H1 (cell line): ENCODE results near the gene CNTROB. TPM values are rescaled to one million over a fixed set of nuclear protein-coding genes. Genes with fewer than 3 reads are reported as not detected.

ENCODE experiments used
- CTCF ChIA-PET: fragments of 300-600 bp; sonication (Branson Sonifier 250); formaldehyde crosslinking; loops from one replicate; lab custom pipeline; 2021; ENCODE audit not compliant: partially characterized antibody; lab: Charles Lee
- POLR2A ChIA-PET: fragments of 300-600 bp; sonication (Branson Sonifier 250); formaldehyde crosslinking; loops from one replicate; lab custom pipeline; 2021; ENCODE audit warnings: inconsistent platforms; ENCODE audit not compliant: partially characterized antibody; lab: Charles Lee
- DNase-seq, 2 experiments: peaks; one replicate each; pipeline versions ENCODE4 v3.0.0 to v3.0.0-alpha.2; 2010 to 2022; ENCODE audit warnings: low spot score in 2 of 2, low read depth in 1 of 2, mixed read lengths in 1 of 2
- FAIRE-seq: peaks from 2 replicates; lab custom pipeline; 2011; peaks lifted over from hg19 to GRCh38; lab: Jason Lieb, UNC
- H2AFZ ChIP-seq: 2 replicates; pipeline ENCODE4 v1.8.1; 2012; ENCODE audit warnings: low read length, inconsistent platforms
- H2AK5ac ChIP-seq: 2 replicates; pipeline ENCODE4 v1.6.1; 2013; ENCODE audit warnings: low read depth, low read length
- H2BK120ac ChIP-seq: replicated peaks from 2 replicates; pipeline ENCODE3; 2013; ENCODE audit warnings: low read depth, low read length, inconsistent platforms
- H2BK12ac ChIP-seq: 2 replicates; pipeline ENCODE4 v1.6.1; 2013; ENCODE audit warnings: low read depth, low read length
- H2BK15ac ChIP-seq: 2 replicates; pipeline ENCODE4 v1.6.1; 2013; ENCODE audit warnings: low read length
- H2BK20ac ChIP-seq: 2 replicates; pipeline ENCODE4 v1.6.1; 2013; ENCODE audit warnings: low read length
- H2BK5ac ChIP-seq: 2 replicates; pipeline ENCODE4 v1.6.1; 2013; ENCODE audit warnings: low read depth, low read length
- H3K14ac ChIP-seq: 2 replicates; pipeline ENCODE4 v1.6.1; 2013; ENCODE audit warnings: inconsistent platforms; ENCODE audit not compliant: insufficient read length
- H3K18ac ChIP-seq: 2 replicates; pipeline ENCODE4 v1.6.1; 2013; ENCODE audit warnings: low read length; ENCODE audit errors: extremely low read depth
- H3K23ac ChIP-seq: 2 replicates; pipeline ENCODE4 v1.6.1; 2013; ENCODE audit warnings: inconsistent platforms; ENCODE audit not compliant: insufficient read length
- H3K23me2 ChIP-seq: 2 replicates; pipeline ENCODE4 v1.6.1; 2013; ENCODE audit warnings: low read depth, low read length
- H3K27ac ChIP-seq: 2 replicates; pipeline ENCODE4 v1.6.1; 2011; ENCODE audit warnings: low read depth, low read length, inconsistent platforms
- H3K27me3 ChIP-seq, 4 experiments: replicated peaks in 1 of 4; 1 replicate in 1 of 4; 2 replicates in 3 of 4; pipeline versions ENCODE4 v1.6.1 to v1.8.1; 2011 to 2013; ENCODE audit warnings: low read length in 3 of 4, mild to moderate bottlenecking in 3 of 4, inconsistent platforms in 2 of 4, mixed read lengths in 2 of 4, moderate library complexity in 1 of 4; ENCODE audit not compliant: control insufficient read depth in 3 of 4, insufficient read depth in 3 of 4; ENCODE audit errors: extremely low read depth in 1 of 4
- H3K36me3 ChIP-seq, 4 experiments: 2 replicates each; pipeline versions ENCODE4 v1.6.1 to v1.8.1; 2011 to 2013; ENCODE audit warnings: mild to moderate bottlenecking in 4 of 4, low read length in 3 of 4, moderate library complexity in 2 of 4, control low read depth in 1 of 4, inconsistent platforms in 1 of 4; ENCODE audit not compliant: insufficient read depth in 4 of 4, control insufficient read depth in 2 of 4
- H3K4ac ChIP-seq: replicated peaks from 2 replicates; pipeline ENCODE3; 2013; ENCODE audit warnings: low read length, low read depth, mixed read lengths, inconsistent platforms; ENCODE audit not compliant: insufficient read length
- H3K4me1 ChIP-seq, 4 experiments: replicated peaks in 1 of 4; 1 replicate in 1 of 4; 2 replicates in 3 of 4; pipeline versions ENCODE4 v1.6.1 to v1.8.1; 2011 to 2013; ENCODE audit warnings: low read length in 3 of 4, inconsistent platforms in 2 of 4, mixed read lengths in 1 of 4; ENCODE audit not compliant: insufficient read depth in 4 of 4, control insufficient read depth in 3 of 4
- H3K4me2 ChIP-seq, 2 experiments: 2 replicates each; pipeline versions ENCODE4 v1.6.1 to v1.8.1; 2011 to 2013; ENCODE audit warnings: low read depth in 2 of 2, low read length in 2 of 2, control low read depth in 1 of 2, inconsistent platforms in 1 of 2, mild to moderate bottlenecking in 1 of 2; ENCODE audit not compliant: insufficient read depth in 1 of 2
- H3K4me3 ChIP-seq, 4 experiments: fragments of 200-600, 300-600 bp in 1 of 4; sonication (generic), shearing (Covaris generic), sonication (Bioruptor Twin) in 1 of 4; 2 replicates each; pipeline versions ENCODE4 v1.5.1 to v1.8.1; 2011 to 2016; ENCODE audit warnings: low read length in 4 of 4, low read depth in 3 of 4, control low read depth in 2 of 4, inconsistent platforms in 2 of 4, mild to moderate bottlenecking in 2 of 4, mixed read lengths in 1 of 4, moderate library complexity in 1 of 4; ENCODE audit not compliant: insufficient read depth in 2 of 4; ENCODE audit errors: extremely low read depth in 1 of 4
- H3K56ac ChIP-seq: replicated peaks from 2 replicates; pipeline ENCODE3; 2013; ENCODE audit warnings: low read depth, mild to moderate bottlenecking, mixed read lengths, low read length, inconsistent platforms; ENCODE audit not compliant: insufficient read length
- H3K79me1 ChIP-seq: 2 replicates; pipeline ENCODE4 v1.6.1; 2013; ENCODE audit warnings: low read depth, low read length, control low read depth
- H3K79me2 ChIP-seq, 2 experiments: 2 replicates each; pipeline versions ENCODE4 v1.6.1 to v1.8.1; 2012 to 2013; ENCODE audit warnings: low read length in 2 of 2, mild to moderate bottlenecking in 2 of 2, inconsistent platforms in 1 of 2; ENCODE audit not compliant: insufficient read depth in 2 of 2, control insufficient read depth in 1 of 2
- H3K9ac ChIP-seq, 4 experiments: replicated peaks in 1 of 4; 1 replicate in 1 of 4; 2 replicates in 3 of 4; pipeline versions ENCODE4 v1.6.1 to v1.8.1; 2011 to 2013; ENCODE audit warnings: low read depth in 3 of 4, low read length in 3 of 4, control low read depth in 2 of 4, mild to moderate bottlenecking in 2 of 4, moderate library complexity in 2 of 4, inconsistent platforms in 1 of 4; ENCODE audit errors: extremely low read depth in 1 of 4
- H3K9me3 ChIP-seq, 2 experiments: 2 replicates each; pipeline versions ENCODE4 v1.6.1 to v1.8.1; 2012 to 2013; ENCODE audit warnings: mild to moderate bottlenecking in 2 of 2, moderate library complexity in 2 of 2, control low read depth in 1 of 2, inconsistent platforms in 1 of 2, low read depth in 1 of 2, low read length in 1 of 2, mixed read lengths in 1 of 2; ENCODE audit not compliant: insufficient read depth in 2 of 2
- H4K20me1 ChIP-seq, 2 experiments: replicated peaks in 1 of 2; 2 replicates each; pipeline versions ENCODE3 to v1.8.1; 2011 to 2013; ENCODE audit warnings: inconsistent platforms in 2 of 2, low read length in 2 of 2, mild to moderate bottlenecking in 1 of 2; ENCODE audit not compliant: insufficient read depth in 2 of 2, control insufficient read depth in 1 of 2
- H4K5ac ChIP-seq: 2 replicates; pipeline ENCODE4 v1.6.1; 2013; ENCODE audit warnings: low read length, low read depth, mixed read lengths, inconsistent platforms; ENCODE audit not compliant: insufficient read length
- H4K8ac ChIP-seq: 2 replicates; pipeline ENCODE4 v1.8.0; 2013; ENCODE audit warnings: mild to moderate bottlenecking, moderate library complexity, low read length, inconsistent platforms; ENCODE audit not compliant: insufficient read depth; ENCODE audit errors: extremely low read depth
- H4K91ac ChIP-seq: replicated peaks from 2 replicates; pipeline ENCODE3; 2013; ENCODE audit warnings: low read length, mixed read lengths, inconsistent platforms; ENCODE audit not compliant: insufficient read length
- GTF2F1 ChIP-seq: IDR thresholded peaks from 2 replicates; pipeline ENCODE4 v1.6.1; 2012; ENCODE audit warnings: low read depth, low read length, improper control_type of control experiment, borderline replicate concordance
- HDAC2 ChIP-seq, 2 experiments: fragments of 300-600 bp in 1 of 2; sonication (generic) in 1 of 2; IDR thresholded peaks; 2 replicates each; pipeline ENCODE4 v1.6.1; 2011 to 2012; ENCODE audit warnings: low read depth in 2 of 2, low read length in 2 of 2, mild to moderate bottlenecking in 2 of 2, moderate library complexity in 2 of 2, borderline replicate concordance in 1 of 2, inconsistent platforms in 1 of 2
- PHF8 ChIP-seq: fragments of 200-600 bp; sonication (generic); conservative IDR thresholded peaks from 2 replicates; pipeline ENCODE4 v1.7.1; 2012; ENCODE audit warnings: low read depth, mild to moderate bottlenecking, inconsistent platforms, low read length, moderate library complexity
- RXRA ChIP-seq: IDR thresholded peaks from 2 replicates; pipeline ENCODE4 v1.6.1; 2011; ENCODE audit warnings: low read depth, mild to moderate bottlenecking, low read length, moderate library complexity; ENCODE audit not compliant: insufficient read depth
- SAP30 ChIP-seq: fragments of 300-600 bp; sonication (generic); IDR thresholded peaks from 2 replicates; pipeline ENCODE4 v1.7.1; 2012; ENCODE audit warnings: low read length, moderate library complexity, mild to moderate bottlenecking, inconsistent platforms; ENCODE audit not compliant: insufficient read depth, insufficient replicate concordance
- ZNF274 ChIP-seq: IDR thresholded peaks from 2 replicates; pipeline ENCODE4 v1.7.0; 2012; ENCODE audit warnings: low read length, borderline replicate concordance; ENCODE audit errors: extremely low read depth
- WGBS, 2 experiments: shearing (Covaris generic) in 1 of 2; methylation state at CpG; one replicate each; pipeline versions ENCODE4 v1.1.6 to v1.1.7; 2013 to 2015; ENCODE audit warnings: low lambda C conversion rate in 2 of 2, mixed read lengths in 2 of 2, inconsistent platforms in 1 of 2, low coverage in 1 of 2, missing lambda C conversion rate in 1 of 2; ENCODE audit not compliant: insufficient replicate concordance in 2 of 2, insufficient coverage in 1 of 2, insufficient read length in 1 of 2; ENCODE audit errors: extremely low coverage in 1 of 2, missing lambda C conversion rate in 1 of 2; 5-methylcytosine and 5-hydroxymethylcytosine counted together
- polyA plus RNA-seq, 7 experiments: library from polyadenylated mRNA; depleted of rRNA in 3 of 7; stranded (reverse) in 5 of 7; unstranded in 2 of 7; fragments of >200 nt in 5 of 7; fragments of 200-250 nt in 2 of 7; gene quantifications; 1 replicate in 5 of 7; 2 replicates in 1 of 7; 4 replicates in 1 of 7; pipeline versions ENCODE4 v1.2.1 to v1.2.3, GENCODE V29; 2011 to 2013; ENCODE audit warnings: missing spikeins in 2 of 7, mixed read lengths in 2 of 7
- total RNA-seq: library from RNA; stranded (reverse); fragmentation: NEBNext Ultra II Directional; extraction: Animal tissue kit (Norgen Biotek cat#: 25700); gene quantifications from 2 replicates; pipeline ENCODE4 v1.2.1, GENCODE V29; 2021
- TF ChIP-seq, protein P1 (sequence below): IDR thresholded peaks from 2 replicates; pipeline ENCODE4 v1.6.1; 2012; ENCODE audit warnings: low read length, inconsistent platforms

CNTROB gene
- total and polyA plus RNA-seq, 2 of the 8 experiments (the other 6 are each of a cell fraction or from before 2014, with no cell fraction given): 20.5 to 31.9 TPM

DNA sequence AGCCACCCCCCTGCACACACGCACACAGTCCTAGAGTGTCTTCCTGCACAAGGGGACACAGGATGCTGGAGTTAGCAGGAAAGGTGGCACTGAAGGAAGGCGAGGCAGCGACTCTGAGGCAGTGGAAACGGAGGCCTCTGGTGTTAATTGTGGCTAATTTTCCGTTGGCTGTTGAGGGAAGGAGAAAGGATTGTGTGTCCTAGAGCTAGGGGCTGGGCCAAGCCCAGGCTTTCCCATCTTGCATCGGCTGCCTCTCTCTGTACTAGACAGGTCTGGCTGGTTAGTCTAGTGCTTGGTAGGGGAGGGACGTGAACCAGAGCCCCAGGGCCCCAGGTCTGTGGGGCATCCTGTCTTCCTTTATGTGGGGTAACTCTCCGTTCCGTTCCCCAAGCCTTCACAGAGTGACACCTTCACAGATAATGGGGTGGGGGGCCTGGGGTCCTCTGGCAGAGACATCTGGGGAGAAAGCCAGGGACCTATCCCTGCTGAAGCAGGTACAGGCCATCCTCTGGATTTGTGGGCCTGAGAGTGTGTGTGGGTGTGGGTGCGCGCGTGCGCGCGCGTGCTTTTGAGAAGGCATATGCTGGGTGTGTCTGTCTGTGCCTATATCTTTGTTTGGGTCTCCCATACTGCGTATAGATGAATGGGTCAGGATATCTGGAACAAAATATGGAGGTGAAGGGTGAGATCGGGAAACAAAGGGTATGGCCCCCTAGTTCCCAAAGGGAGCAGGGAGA, 43.7 kb upstream of the CNTROB start, which contains the start of gene CHD3:
Gene CHD3, plus strand, starts transcription at position 606 of the 737 bp plus-strand sequence. CDS start 212 bp downstream, outside the sequence.
- peak within 1 kb of the TSS; percentile 53; the same call in 1 of the 2 replicates for H2BK15ac ChIP-seq
- H3K27ac ChIP-seq: no peak within 1 kb of the TSS
- WGBS, 2 experiments: 76% methylated on average over 18 of the region's 18 CpGs; no CpG with 5 or more reads in 1 of the 2 experiments
- H3K79me2 ChIP-seq: no peaks in the 10 kb centered on the region
- H3K23ac ChIP-seq: no peak within 1 kb of the TSS
- no peaks in the 10 kb centered on the region for H4K20me1 ChIP-seq
- H3K4me3 ChIP-seq: peak within 1 kb of the TSS; percentile 37 to 83 (median 51)
- peak within 1 kb of the TSS; percentile 94; the same call in 1 of the 2 replicates for H2BK12ac ChIP-seq
- H3K18ac ChIP-seq: peak within 1 kb of the TSS; percentile 63
- peaks cover 24% of the 10 kb centered on the region for H3K23me2 ChIP-seq
- no peak within 1 kb of the TSS for H3K4ac ChIP-seq
- H3K27me3 ChIP-seq: peaks cover 0 to 10% (median 3%) of the 10 kb centered on the region in 4 experiments; a peak in 3 of 7 replicates
- H2BK5ac ChIP-seq: peak within 1 kb of the TSS; percentile 95; the same call in 1 of the 2 replicates
- H3K4me1 ChIP-seq: peaks cover 9 to 30% (median 17%) of the 10 kb centered on the region in 4 experiments
- peaks cover 0 to 4% (median 0%) of the 10 kb centered on the region in 4 experiments; a peak in 1 of 8 replicates for H3K36me3 ChIP-seq
- H4K91ac ChIP-seq: peak within 1 kb of the TSS; percentile 45
- no peaks in the 10 kb centered on the region for H3K79me1 ChIP-seq
- no peak within 1 kb of the TSS; the same call in 1 of the 2 replicates for H2AK5ac ChIP-seq
- peak within 1 kb of the TSS; percentile 51 for H4K5ac ChIP-seq
- DNase-seq: no peak
- no peak for FAIRE-seq
- POLR2A ChIA-PET: no interaction called here
- H2AFZ ChIP-seq: peak within 1 kb of the TSS; percentile 87
- no peak within 1 kb of the TSS for H2BK120ac ChIP-seq
- CTCF ChIA-PET: interaction anchor here (0.5 to 1.2 kb wide), 4 partner anchors 12 to 237 kb away, joined by 3 to 5 read pairs (median 3); no protein-coding TSS in a partner anchor
- no peak within 1 kb of the TSS; the same call in 1 of the 2 replicates for H4K8ac ChIP-seq
- H3K4me2 ChIP-seq: peak within 1 kb of the TSS; percentile 82 to 100
- no peaks in the 10 kb centered on the region for H3K9me3 ChIP-seq
- H3K56ac ChIP-seq: no peak within 1 kb of the TSS
- H2BK20ac ChIP-seq: peak within 1 kb of the TSS; percentile 48; the same call in 1 of the 2 replicates
- H3K14ac ChIP-seq: no peak within 1 kb of the TSS
- H3K9ac ChIP-seq: peak within 1 kb of the TSS in 3 of 4 experiments; percentile 35 to 42 (median 35); a peak in 6 of 7 replicates
- no peak for TF ChIP-seq HDAC2 (IDR thresholded peaks at IDR 0.05; ENCODE audit: borderline replicate concordance in 1 of 2, low read depth in 2 of 2, low read length in 2 of 2)
- no peak for TF ChIP-seq SAP30
- no peak for TF ChIP-seq PHF8
- no peak for TF ChIP-seq RXRA
- no peak for TF ChIP-seq ZNF274
- TF ChIP-seq, protein P1, sequence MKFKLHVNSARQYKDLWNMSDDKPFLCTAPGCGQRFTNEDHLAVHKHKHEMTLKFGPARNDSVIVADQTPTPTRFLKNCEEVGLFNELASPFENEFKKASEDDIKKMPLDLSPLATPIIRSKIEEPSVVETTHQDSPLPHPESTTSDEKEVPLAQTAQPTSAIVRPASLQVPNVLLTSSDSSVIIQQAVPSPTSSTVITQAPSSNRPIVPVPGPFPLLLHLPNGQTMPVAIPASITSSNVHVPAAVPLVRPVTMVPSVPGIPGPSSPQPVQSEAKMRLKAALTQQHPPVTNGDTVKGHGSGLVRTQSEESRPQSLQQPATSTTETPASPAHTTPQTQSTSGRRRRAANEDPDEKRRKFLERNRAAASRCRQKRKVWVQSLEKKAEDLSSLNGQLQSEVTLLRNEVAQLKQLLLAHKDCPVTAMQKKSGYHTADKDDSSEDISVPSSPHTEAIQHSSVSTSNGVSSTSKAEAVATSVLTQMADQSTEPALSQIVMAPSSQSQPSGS: no peak
- TF ChIP-seq GTF2F1: no peak
